NT2/D1 (cell line): ENCODE data around the gene GATA1.

Source experiments
- DNase-seq: peaks from one replicate; pipeline ENCODE4 v3.0.0-alpha.2; 2011; ENCODE audit warnings: low read depth, low spot score
- H3K27me3 ChIP-seq: 2 replicates; pipeline ENCODE4 v1.6.0; 2011; ENCODE audit warnings: mild to moderate bottlenecking; ENCODE audit not compliant: insufficient read length, insufficient read depth
- H3K36me3 ChIP-seq: 2 replicates; pipeline ENCODE4 v1.6.1; 2011; ENCODE audit warnings: mild to moderate bottlenecking, low read length, mixed read lengths; ENCODE audit not compliant: insufficient read depth, insufficient read length
- H3K4me1 ChIP-seq: 2 replicates; pipeline ENCODE4 v1.5.1; 2011; ENCODE audit not compliant: insufficient read depth, insufficient read length
- H3K4me3 ChIP-seq: 2 replicates; pipeline ENCODE4 v1.5.1; 2011; ENCODE audit warnings: low read depth; ENCODE audit not compliant: insufficient read length
- H3K9ac ChIP-seq: 2 replicates; pipeline ENCODE4 v1.6.0; 2011; ENCODE audit warnings: low read depth; ENCODE audit not compliant: insufficient read length
- H3K9me3 ChIP-seq: 2 replicates; pipeline ENCODE4 v1.5.1; 2011; ENCODE audit warnings: mild to moderate bottlenecking, low read length; ENCODE audit not compliant: insufficient read depth
- SUZ12 ChIP-seq: IDR thresholded peaks from 2 replicates; pipeline ENCODE4 v1.6.1; 2011; ENCODE audit not compliant: insufficient read length, insufficient read depth; ENCODE audit errors: extremely low read depth
- YY1 ChIP-seq: IDR thresholded peaks from 2 replicates; pipeline ENCODE4 v1.6.1; 2011; ENCODE audit not compliant: insufficient read length, insufficient read depth
- ZNF274 ChIP-seq: IDR thresholded peaks from 2 replicates; pipeline ENCODE4 v1.6.1; 2011; ENCODE audit warnings: mild to moderate bottlenecking, low read depth, low read length

Gene GATA1

DNA sequence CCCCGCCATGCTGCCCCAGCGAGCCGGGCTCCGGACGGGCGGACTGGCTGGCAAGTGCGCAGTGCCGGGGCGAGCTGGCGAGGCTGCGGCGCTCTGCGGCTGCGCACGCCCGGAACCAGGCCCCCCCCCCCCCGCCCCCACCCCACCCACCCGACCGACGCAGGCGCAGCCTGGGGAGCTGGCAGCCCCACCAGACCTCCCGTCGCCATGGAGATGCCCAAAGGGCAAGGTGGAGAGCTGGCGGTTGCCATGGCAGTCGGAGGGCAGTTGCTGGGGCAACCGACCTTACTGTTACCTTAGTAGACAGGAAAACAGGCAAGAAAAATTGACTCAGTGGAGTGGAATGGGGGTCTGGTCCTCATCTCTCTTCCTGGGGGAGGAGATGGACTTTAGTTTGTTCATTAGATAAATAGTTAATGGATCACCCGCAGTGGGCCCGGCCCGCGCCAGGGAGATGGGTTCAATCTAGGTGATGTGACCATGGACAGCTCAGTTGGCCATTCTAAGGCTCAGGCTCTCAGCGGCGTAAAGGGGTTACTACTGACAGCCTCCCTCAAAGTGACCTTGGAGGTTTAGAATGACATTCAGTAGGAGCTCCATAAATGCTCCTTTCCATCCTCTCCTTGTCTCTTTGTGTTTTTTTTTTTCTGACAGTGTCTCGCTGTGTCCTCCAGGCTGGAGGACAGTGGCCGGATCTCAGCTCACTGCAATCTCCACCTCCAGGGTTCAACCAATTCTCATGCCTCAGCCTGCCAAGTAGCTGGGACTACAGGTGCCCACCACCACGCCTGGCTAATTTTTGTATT is 49.3 kb downstream of the GATA1 start, which contains the start of gene PCSK1N:
PCSK1N (minus strand) TSS at position 87 of the 806 bp plus-strand sequence; CDS start at position 9, 78 bp downstream.
- Histone ChIP-seq H3K9ac (peak within 1 kb of the TSS; percentile 50), H3K27me3 (peaks cover 61% of the 10 kb centered on the region), H3K9me3 (no peaks in the 10 kb centered on the region), H3K4me3 (peak within 1 kb of the TSS; percentile 49), H3K4me1 (peaks cover 7% of the 10 kb centered on the region), H3K36me3 (no peaks in the 10 kb centered on the region)
- no peak for DNase-seq
- no peak for TF ChIP-seq ZNF274
- TF ChIP-seq SUZ12: no peak
- no peak for TF ChIP-seq YY1

DNA sequence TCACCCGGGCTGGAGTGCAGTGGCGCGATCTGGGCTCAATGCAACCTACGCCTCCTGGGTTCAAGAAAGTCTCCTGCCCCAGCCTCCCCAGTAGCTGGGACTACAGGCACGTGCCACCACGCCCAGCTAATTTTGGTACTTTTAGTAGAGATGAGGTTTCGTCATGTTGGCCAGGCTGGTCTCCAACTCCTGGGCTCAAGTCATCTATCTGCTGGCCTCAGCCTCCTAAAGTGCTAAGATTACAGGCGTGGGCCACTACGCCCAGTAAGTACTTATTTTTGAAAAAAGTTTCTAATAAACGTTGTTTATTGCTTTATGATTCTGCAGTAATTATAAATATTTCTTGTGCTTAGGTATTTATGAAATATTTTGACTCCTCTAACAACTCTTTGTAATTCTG is 53.3 kb downstream of the GATA1 start:
- Histone ChIP-seq H3K4me1 (no peaks in the 10 kb centered on the region), H3K9ac (no peak overlapping the region), H3K27me3 (peaks cover 21% of the 10 kb centered on the region), H3K4me3 (no peak overlapping the region), H3K36me3 (no peaks in the 10 kb centered on the region), H3K9me3 (no peaks in the 10 kb centered on the region)
- TF ChIP-seq YY1: no peak
- TF ChIP-seq ZNF274: no peak
- TF ChIP-seq SUZ12: no peak
- DNase-seq: no peak
